GM18507 (cell line): ENCODE results near the gene DERL2.

Source experiments
- DNase-seq: peaks from one replicate; pipeline ENCODE4 v3.0.0; 2011; ENCODE audit warnings: low read depth; ENCODE audit not compliant: insufficient read length; ENCODE audit errors: extremely low spot score
- FAIRE-seq: peaks from 2 replicates; lab custom pipeline; 2011; peaks lifted over from hg19 to GRCh38; lab: Jason Lieb, UNC

Gene DERL2

DNA sequence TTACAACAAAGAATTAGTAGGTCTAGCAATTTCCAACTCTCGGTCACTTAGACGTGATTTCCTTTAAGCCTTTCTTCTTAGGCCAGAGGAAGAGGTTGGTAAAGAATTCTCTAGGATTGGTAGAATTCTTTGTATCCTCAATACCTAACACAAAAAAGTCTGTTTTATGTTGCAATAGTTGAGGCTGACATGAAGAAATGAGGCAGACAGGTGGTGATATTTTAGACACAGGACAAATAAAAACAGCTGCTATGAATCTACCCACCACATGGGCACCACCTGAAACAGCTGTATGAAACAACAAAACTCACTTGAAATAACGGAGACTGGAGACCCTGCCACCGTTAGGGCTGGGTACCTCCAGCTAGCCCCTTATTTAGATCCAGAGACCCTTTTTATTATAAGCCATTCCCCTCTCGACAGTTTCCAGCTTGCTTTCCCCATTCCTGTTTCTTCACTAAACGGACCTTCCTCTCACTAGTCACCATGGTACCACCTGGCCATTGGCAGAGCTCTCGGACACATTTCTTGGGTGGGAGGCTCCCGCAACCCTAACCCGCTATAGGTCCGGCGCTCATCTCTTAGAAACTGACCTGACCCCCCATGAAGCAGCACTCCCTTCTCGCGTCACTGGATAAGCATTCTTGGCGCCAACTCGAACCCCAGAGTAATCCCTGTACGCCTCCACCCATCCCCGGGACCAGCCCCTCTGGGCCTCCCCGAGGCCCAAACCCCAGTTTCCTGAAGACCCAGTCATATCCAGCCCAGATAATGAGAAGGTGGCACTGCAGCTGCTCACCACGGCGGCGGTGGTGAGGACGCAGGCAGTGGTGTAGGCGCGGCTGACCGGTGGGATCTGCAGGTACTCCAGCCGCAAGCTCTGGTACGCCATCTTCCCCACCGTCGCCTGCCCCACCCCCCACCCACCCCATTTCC is at the start of gene DERL2:
Gene DERL2 (minus strand): TSS at position 909 of the 936 bp plus-strand sequence. CDS start 17 bp downstream, at position 892.
- DNase-seq (no peak), FAIRE-seq (no peak)

GRCh38 chr17:5535436-5535835 is 49.5 kb upstream of the DERL2 start:
- DNase-seq (no peak), FAIRE-seq (no peak)

DNA sequence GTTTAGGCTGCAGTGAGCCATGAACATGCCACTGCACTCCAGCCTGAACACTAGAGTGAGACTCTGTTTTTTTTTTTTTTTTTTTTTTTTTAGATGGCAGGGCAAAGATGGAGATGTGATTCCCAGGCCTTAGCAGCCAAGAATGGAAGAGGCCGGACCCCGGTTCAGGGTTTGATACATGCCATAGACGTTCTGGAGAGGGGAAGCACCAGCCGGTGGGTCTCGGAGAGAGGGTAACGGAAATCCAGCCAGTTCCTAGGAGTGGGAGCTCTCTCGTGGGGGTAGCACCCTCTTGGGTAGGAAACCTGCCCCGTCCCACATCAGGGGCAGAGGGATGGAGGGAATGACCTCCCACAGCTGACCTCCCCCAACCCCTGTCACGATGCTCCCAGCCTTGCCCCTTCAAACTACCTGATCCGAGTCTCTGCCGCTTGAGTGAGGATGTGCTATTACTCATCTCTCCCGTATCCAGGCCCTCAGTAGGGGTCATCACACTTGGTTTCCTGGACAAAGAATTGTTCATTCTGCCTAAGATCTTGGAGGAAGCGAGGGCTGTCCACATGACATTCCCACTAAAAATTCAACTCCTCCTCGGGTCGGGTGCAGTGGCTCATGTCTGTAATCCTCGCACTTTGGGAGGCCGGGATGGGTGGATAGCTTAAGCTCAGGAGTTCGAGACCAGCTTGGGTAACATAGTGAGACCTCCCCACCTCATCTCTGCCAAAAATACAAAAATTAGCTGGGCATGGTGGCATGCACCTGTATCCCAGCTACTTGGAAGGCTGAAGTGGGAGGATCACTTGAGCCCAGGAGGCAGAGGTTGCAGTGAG is 47.7 kb upstream of the DERL2 start:
- no peak for FAIRE-seq

DNA sequence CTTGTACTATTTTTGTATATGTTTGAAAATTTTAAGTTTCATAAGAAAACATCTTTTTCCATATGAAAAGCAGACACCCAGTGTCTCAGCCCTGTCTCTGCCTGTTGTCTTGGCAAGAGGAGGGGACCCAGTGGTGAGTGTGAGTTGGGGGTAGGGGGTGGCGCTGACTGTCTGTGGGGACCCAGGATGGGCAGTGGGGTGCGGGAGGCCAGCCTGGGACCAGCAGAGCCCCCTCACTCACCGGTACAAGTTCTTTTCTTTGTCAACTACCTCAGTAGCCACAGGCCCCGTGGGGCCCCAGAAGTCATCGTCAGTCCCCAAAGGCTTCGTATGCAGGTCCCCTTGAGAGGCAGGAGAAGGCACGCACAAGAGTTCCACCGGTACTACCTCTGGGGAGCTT is 46.6 kb upstream of the DERL2 start:
- DNase-seq: no peak
- no peak for FAIRE-seq

More for the DNA sequence above, 47.7 kb upstream of the DERL2 start:
- DNase-seq: no peak

GRCh38 chr17:5531085-5531418 is 45.1 kb upstream of the DERL2 start:
- FAIRE-seq: no peak

GRCh38 chr17:5530265-5531084 is 44.5 kb upstream of the DERL2 start:
- FAIRE-seq (no peak), DNase-seq (no peak)

More at GRCh38 chr17:5531085-5531418, 45.1 kb upstream of the DERL2 start:
- no peak for DNase-seq

- FAIRE-seq (no peak), DNase-seq (no peak)
Measured at GRCh38 chr17:5527601-5528250, 41.7 kb upstream of the DERL2 start.

GRCh38 chr17:5526821-5527598 is 41.0 kb upstream of the DERL2 start:
- DNase-seq: no peak
- FAIRE-seq: peak; percentile 48

GRCh38 chr17:5523249-5523648 is 37.3 kb upstream of the DERL2 start:
- no peak for FAIRE-seq
- DNase-seq: no peak

GRCh38 chr17:5522476-5522875 is 36.5 kb upstream of the DERL2 start:
- no peak for FAIRE-seq
- no peak for DNase-seq

DNA sequence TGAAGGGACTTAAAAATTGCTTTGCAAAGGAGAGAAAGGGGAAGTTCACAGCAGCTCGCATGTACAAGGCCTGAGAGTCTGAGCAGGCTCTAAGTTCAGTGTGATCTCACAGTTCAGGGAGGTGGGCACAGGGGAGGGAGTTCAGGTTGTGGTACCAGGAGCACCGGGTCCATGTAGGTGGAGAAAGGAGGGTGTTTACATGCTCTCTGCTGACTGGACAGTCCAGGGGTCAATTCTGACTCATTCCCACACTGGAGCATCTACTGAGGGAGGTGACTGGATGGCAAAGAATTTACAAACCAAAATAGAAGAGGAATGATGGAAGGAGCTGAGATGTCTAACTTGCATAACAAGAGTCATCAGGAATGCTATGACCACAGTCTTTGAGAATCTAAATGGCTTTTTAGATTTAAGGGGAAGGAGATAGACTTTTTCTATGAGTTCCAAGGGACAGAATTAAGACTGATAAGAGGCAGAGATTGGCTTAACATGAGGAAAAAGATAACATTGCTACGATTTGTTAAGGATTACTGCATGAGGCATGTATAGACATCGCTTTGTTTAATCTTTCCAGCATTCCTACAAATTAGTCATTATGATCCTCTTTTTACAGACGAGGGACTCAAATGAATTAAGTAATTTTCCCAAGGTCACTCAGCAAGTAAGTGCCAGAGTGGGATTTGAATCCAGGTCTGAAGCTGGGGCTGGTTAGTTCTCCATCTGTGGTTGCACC is 30.2 kb upstream of the DERL2 start:
- DNase-seq (no peak), FAIRE-seq (no peak)

- DNase-seq (no peak), FAIRE-seq (no peak)
Measured at GRCh38 chr17:5514976-5515375, 29.0 kb upstream of the DERL2 start.

DNA sequence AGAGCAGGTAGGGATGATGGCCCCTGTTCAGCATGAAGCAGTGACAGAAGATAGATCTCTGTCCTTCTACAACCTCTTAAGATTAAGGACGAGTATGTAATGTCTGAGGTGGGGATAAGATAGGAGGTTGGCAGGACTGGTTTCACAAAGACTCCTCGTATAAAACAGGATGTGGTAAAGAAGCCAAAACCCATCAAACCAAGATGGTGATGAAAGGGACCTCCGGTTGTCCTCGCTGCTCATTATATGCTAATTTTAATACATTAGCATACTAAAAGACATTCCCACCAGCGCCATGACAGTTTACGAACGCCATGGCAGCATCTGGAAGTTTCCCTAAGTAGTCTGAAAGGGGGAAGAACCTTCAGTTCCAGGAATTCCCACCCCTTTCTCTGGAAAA is 27.6 kb upstream of the DERL2 start:
- no peak for FAIRE-seq
- no peak for DNase-seq

DNA sequence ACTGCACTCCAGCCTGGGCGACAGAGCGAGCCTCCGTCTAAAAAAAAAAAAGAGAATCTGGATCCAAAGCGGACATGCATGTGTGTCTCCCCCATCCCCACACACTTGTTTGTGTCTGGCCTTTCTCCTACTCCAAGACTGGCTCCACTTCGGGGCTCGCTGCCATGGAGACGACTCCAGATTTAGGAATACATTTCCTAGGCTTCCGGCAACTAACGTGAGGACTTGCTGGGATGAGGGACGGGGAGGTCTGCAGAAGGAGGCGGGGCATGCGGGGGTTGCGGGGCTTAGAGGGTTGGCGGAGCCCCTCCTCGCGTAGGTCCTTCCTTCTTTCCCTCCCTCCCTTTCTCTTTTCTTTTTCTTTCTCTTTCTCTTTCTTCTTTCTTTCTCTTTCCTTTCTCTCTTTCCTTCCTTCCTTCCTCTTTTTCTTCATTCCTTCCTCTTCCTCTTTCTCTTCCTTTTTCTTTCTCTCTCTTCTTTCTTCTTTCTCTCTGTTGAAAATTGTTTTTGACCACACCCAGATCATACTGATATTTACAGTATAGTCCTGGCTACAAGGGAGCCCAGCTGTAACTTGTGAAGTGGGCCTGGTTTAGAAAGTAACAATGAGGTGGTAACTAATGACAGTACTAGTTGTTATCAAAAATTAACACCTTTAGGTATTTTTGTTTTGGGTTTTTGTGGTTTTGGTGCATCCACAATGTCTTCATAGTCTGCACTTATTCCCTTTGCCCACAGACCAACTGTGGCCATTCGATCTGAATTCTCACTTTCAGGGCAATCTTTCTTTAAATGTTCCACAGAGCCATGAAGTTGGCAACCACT is 25.6 kb upstream of the DERL2 start:
- FAIRE-seq: no peak
- DNase-seq: no peak

DNA sequence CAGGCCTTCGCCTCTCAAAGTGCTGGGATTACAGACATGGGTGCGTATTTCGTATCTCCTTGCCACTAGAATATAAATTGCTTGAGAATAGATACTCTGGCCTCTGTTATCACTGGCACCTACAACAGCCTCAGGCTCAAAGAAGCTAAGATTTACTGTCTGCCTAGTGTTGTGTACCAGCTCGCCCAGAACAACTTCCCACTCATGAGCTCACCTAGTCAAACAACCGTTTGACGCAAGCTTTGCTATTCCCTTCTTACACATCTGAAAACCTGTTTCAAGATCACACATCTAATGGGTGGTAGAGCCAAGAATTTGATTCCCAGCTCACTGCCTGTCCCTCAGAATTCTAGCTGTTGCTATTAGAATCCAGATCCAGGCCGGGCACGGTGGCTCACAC is 24.8 kb upstream of the DERL2 start:
- DNase-seq: no peak
- FAIRE-seq: no peak

DNA sequence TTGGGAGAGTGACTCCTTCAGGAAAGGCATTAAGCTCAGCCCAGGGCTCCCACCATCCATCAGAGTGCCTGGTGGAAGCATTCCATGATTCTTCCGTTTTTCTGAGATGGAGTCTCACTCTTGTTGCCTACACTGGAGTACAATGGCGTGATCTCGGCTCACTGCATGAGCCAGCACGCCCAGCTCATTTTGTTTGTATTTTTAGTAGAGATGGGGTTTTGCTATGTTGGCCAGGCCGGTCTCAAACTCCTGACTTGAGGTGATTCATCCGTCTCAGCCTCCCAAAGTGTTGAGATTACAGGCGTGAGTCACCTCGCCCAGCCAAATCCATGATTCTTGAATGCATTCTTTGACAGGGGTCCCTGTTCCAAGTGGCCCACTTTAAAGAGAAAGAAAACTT is 23.5 kb upstream of the DERL2 start:
- no peak for DNase-seq
- FAIRE-seq: no peak

DNA sequence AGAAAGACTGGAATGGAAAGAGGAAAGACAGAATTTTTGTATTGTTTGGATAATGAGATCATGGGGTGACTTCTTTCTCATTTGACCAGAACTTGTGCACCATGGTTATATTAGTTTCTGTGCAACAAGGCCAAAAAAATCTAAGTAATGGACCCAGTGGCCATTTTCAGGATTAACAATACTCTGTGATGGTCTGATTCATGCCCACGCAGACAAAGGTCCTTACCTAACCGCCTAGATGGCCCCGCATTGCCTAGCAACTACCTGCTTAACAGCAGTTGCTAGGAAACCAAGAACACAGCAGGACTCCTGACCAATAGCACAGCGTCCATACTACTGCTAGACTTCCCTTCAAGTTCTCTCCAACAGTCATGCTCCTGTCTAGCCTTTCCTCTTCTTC is 22.8 kb upstream of the DERL2 start:
- FAIRE-seq: no peak
- no peak for DNase-seq
